PC-3 (cell line): ENCODE measurements around the gene LAMA2. TPM values are rescaled to one million over a fixed set of nuclear protein-coding genes. Genes with fewer than 3 reads are reported as not detected.

Experiments
- ATAC-seq: fragments of 200-7000 bp; cut with Tn5 transposase; 2 replicates; pipeline ENCODE4 v1.9.1; 2020; ENCODE audit warnings: mild to moderate bottlenecking, moderate library complexity
- BruUV-seq: library from RNA; stranded (reverse); fragments of 400-500 nt; replicated peaks from 2 replicates; lab custom pipeline; 2021; lab: Mats Ljungman, UMichigan
- CTCF ChIA-PET: fragments of 300-600 bp; sonication (Branson Sonifier 250); formaldehyde crosslinking; loops from one replicate; lab custom pipeline; 2022; ENCODE audit warnings: antibody characterized with exemption; lab: Charles Lee
- POLR2A ChIA-PET: fragments of 300-600 bp; sonication (Branson Sonifier 250); formaldehyde crosslinking; loops from one replicate; lab custom pipeline; 2022; ENCODE audit warnings: antibody characterized with exemption; ENCODE audit not compliant: unreplicated experiment; lab: Charles Lee
- DNase-seq: peaks from one replicate; pipeline ENCODE4 v3.0.0-alpha.2; 2015
- H2AFZ ChIP-seq: fragments of 300-600 bp; sonication (generic); 2 replicates; pipeline ENCODE4 v1.6.0; 2016; ENCODE audit warnings: antibody characterized with exemption, low read length
- H3F3A ChIP-seq: fragments of 300-600 bp; sonication (generic); one replicate; pipeline ENCODE4 v1.6.0; 2017; ENCODE audit warnings: antibody characterized with exemption, low read length, control low read depth, mild to moderate bottlenecking; ENCODE audit not compliant: unreplicated experiment
- H3K27ac ChIP-seq: fragments of 300-600 bp; sonication (generic); 2 replicates; pipeline ENCODE4 v1.5.1; 2016; ENCODE audit warnings: mild to moderate bottlenecking, low read length
- H3K27me3 ChIP-seq: fragments of 300-600 bp; sonication (generic); 2 replicates; pipeline ENCODE4 v1.6.1; 2016; ENCODE audit warnings: low read length, mixed read lengths
- H3K36me3 ChIP-seq: fragments of 300-600 bp; sonication (generic); 2 replicates; pipeline ENCODE4 v1.6.1; 2016; ENCODE audit warnings: low read depth, mixed run types, low read length, mixed read lengths
- H3K4me1 ChIP-seq: fragments of 300-600 bp; sonication (generic); 2 replicates; pipeline ENCODE4 v1.5.1; 2016; ENCODE audit warnings: low read length; ENCODE audit not compliant: insufficient read depth
- H3K4me2 ChIP-seq: fragments of 300-600 bp; sonication (generic); 2 replicates; pipeline ENCODE4 v1.6.0; 2016; ENCODE audit warnings: low read length
- H3K4me3 ChIP-seq: fragments of 300-600 bp; sonication (generic); 2 replicates; pipeline ENCODE4 v1.5.1; 2016; ENCODE audit warnings: mild to moderate bottlenecking, low read length, mixed read lengths
- H3K79me2 ChIP-seq: fragments of 300-600 bp; sonication (generic); 2 replicates; pipeline ENCODE4 v1.6.1; 2017; ENCODE audit warnings: low read length, mixed read lengths
- H3K9ac ChIP-seq: fragments of 300-600 bp; sonication (generic); 2 replicates; pipeline ENCODE4 v1.6.0; 2016; ENCODE audit warnings: mild to moderate bottlenecking, low read length
- H3K9me2 ChIP-seq: fragments of 300-600 bp; sonication (generic); replicated peaks from 2 replicates; pipeline ENCODE4 v1.6.1; 2016; ENCODE audit warnings: mixed run types, low read length, mixed read lengths
- H3K9me3 ChIP-seq: fragments of 300-600 bp; sonication (generic); 2 replicates; pipeline ENCODE4 v1.6.1; 2016; ENCODE audit warnings: low read length, mixed read lengths
- H4K20me1 ChIP-seq: fragments of 300-600 bp; sonication (generic); 2 replicates; pipeline ENCODE4 v1.6.1; 2016; ENCODE audit warnings: low read length, mixed read lengths
- CTCF ChIP-seq: fragments of 300-600 bp; sonication (generic); conservative IDR thresholded peaks from 2 replicates; pipeline ENCODE4 v1.5.1; 2017; ENCODE audit warnings: antibody characterized with exemption, low read depth, mild to moderate bottlenecking, low read length
- EZH2 ChIP-seq: fragments of 300-600 bp; sonication (generic); IDR thresholded peaks from one replicate; pipeline ENCODE4 v1.6.1; 2017; ENCODE audit warnings: antibody characterized with exemption, mild to moderate bottlenecking, low read length; ENCODE audit not compliant: unreplicated experiment
- EZH2phosphoT487 ChIP-seq: fragments of 300-600 bp; sonication (generic); IDR thresholded peaks from 2 replicates; pipeline ENCODE4 v1.6.1; 2018; ENCODE audit warnings: mild to moderate bottlenecking, antibody characterized with exemption, low read length, borderline replicate concordance
- intact Hi-C: fragments of 100-400 bp; cut with micrococcal nuclease; formaldehyde crosslinking; loops from 2 replicates; pipeline ENCODE4 v1.9.0; 2023
- total RNA-seq: library from RNA; depleted of rRNA; stranded (reverse); fragments of >200 nt; gene quantifications from 2 replicates; pipeline ENCODE4 v1.2.3, GENCODE V29; 2014

The LAMA2 gene
- total RNA-seq, 1 experiment from 2014 or later, result 0.22 TPM

- POLR2A ChIA-PET, result no interaction called here
- Histone ChIP-seq H3K4me1 (no peaks in the 10 kb centered on the region), H3K4me2 (no peak overlapping the region), H3K9me2 (no peaks in the 10 kb centered on the region), H3K27me3 (no peaks in the 10 kb centered on the region), H3F3A (no peaks in the 10 kb centered on the region), H3K9me3 (no peaks in the 10 kb centered on the region), H3K36me3 (no peaks in the 10 kb centered on the region), H2AFZ (no peak overlapping the region), H3K9ac (no peak overlapping the region), H4K20me1 (no peaks in the 10 kb centered on the region), H3K4me3 (no peak overlapping the region), H3K79me2 (no peaks in the 10 kb centered on the region), H3K27ac (no peak overlapping the region)
- intact Hi-C loops, result no loop called here
- DNase-seq, result no peak
- ATAC-seq, result no peak
- no TSS peak for BruUV-seq
- TF ChIP-seq EZH2 (no peak), CTCF (no peak), EZH2phosphoT487 (no peak)
- CTCF ChIA-PET, result no interaction called here
Observed at GRCh38 chr6:128950864-128951263, 67.9 kb downstream of the LAMA2 start.

GRCh38 chr6:128952902-128953301 is 70.0 kb downstream of the LAMA2 start:
- DNase-seq (no peak), ATAC-seq (no peak)
- Histone ChIP-seq H4K20me1 (no peaks in the 10 kb centered on the region), H3K27me3 (no peaks in the 10 kb centered on the region), H3K9me2 (no peaks in the 10 kb centered on the region), H3K4me3 (no peak overlapping the region), H3F3A (no peaks in the 10 kb centered on the region), H3K27ac (no peak overlapping the region), H3K36me3 (no peaks in the 10 kb centered on the region), H3K4me2 (no peak overlapping the region), H3K9me3 (no peaks in the 10 kb centered on the region), H3K79me2 (no peaks in the 10 kb centered on the region), H3K4me1 (no peaks in the 10 kb centered on the region), H2AFZ (no peak overlapping the region), H3K9ac (no peak overlapping the region)
- CTCF ChIA-PET, result no interaction called here
- BruUV-seq, result no TSS peak
- POLR2A ChIA-PET, result no interaction called here
- no peak for TF ChIP-seq CTCF
- no peak for TF ChIP-seq EZH2
- no peak for TF ChIP-seq EZH2phosphoT487
- intact Hi-C loops, result no loop called here

DNA sequence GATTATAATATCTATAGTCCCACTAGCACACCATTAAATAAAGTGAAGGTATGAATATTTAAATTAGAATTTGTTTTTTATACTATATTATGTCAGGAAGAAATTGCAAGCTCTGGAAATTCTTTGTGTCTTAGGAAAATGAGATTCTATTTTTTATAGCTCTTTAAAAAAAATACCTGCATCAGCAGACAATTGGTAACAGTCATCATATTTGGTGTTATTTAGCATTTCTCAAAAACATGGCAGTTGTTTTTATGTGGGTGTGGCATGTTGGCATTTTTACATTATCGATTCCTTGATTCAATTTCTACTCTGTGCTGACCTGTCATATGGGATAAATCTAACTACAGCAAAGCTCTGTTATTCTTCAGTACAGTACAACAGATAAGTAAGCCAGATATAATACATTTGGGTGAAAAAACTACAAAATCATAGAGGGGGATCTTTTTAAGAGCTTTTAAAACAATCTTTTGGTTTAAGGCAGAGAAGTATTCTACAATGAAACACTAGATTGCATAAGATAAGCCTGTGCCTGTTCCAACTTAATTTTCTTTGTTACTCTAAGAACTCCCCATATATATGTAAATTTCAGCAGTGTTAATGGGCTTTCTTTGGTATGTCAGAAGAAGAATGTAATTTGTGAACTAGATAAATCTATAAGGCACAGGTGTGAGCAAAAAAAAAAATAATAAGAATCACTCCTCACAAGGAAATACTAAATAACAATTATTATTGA is 71.5 kb downstream of the LAMA2 start:
- no peak overlapping the region for H3K4me2 ChIP-seq
- ATAC-seq, result no peak
- DNase-seq, result no peak
- H3K4me1 ChIP-seq, result no peaks in the 10 kb centered on the region
- H3F3A ChIP-seq, result no peaks in the 10 kb centered on the region
- H3K9me2 ChIP-seq, result no peaks in the 10 kb centered on the region
- H3K9ac ChIP-seq, result no peak overlapping the region
- BruUV-seq, result no TSS peak
- CTCF ChIA-PET, result no interaction called here
- no peak overlapping the region for H3K27ac ChIP-seq
- no peaks in the 10 kb centered on the region for H3K79me2 ChIP-seq
- TF ChIP-seq EZH2, result no peak
- intact Hi-C loops, result no loop called here
- no peaks in the 10 kb centered on the region for H3K27me3 ChIP-seq
- H4K20me1 ChIP-seq, result no peaks in the 10 kb centered on the region
- POLR2A ChIA-PET, result no interaction called here
- H3K9me3 ChIP-seq, result no peaks in the 10 kb centered on the region
- no peaks in the 10 kb centered on the region for H3K36me3 ChIP-seq
- no peak overlapping the region for H2AFZ ChIP-seq
- H3K4me3 ChIP-seq, result no peak overlapping the region
